Measurements from ENCODE around the gene PLCB4.
A peak's percentile ranks its signal among the peaks of the same experiment; 100 is the strongest.

Gene PLCB4

DNA sequence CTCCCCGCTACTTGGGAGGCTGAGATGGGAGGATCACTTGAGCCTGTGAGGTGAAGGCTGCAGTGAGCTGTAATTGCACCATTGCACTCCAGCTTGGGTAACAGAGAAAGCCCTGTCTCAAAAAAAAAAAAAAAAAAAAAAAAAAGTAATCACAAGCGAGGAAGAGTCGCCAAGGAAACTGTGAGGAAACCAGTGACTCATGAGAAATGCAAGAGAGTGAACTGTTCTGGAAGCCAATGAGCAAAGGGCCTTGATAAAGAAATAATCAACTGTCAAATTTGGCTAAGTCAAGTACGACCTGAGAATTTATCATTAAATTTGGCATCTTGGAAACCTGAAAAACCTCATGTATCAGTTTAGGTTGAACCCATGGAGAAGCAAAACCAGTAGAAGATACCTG is 429.4 kb downstream of the PLCB4 start:
- peak; percentile 61 for DNase-seq (ENCODE audit: low read depth)

DNA sequence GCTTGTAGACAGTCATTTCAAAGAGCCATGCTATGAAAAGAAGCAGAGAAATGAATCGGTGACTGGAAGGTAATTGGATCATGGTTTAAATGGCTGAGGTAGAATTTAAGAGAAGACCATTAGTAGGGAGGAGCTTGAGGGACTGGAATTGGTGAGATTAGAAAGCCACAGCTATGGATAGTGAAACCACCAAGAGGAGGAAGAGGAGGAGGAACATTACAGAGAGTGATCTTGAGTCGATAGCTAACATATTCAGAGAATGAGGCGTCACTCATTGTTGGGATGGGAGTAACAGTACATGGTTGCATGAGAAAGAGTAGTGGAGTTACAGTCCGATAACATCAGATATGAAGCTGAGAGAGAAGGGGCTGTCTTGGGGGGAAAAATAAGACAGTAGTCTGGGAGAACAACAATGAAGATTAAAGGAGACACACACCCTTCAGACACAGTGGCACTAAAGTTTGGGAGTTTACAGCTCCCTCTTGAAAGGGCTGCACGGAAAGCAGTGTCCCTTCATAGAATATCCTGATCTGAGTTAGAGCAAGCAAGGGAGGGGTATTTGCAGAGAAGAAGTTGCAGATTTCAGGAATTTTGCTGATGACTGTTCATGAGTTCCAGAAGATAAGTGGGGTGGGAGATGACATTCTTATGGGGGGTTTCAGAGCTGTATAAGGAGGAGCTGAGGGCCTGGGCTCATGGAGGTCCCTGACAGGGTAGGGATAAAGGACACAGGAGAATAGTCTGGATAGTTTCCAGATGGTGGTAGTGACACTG is 430.4 kb downstream of the PLCB4 start:
- DNase-seq (ENCODE audit: low read depth) = no peak

DNA sequence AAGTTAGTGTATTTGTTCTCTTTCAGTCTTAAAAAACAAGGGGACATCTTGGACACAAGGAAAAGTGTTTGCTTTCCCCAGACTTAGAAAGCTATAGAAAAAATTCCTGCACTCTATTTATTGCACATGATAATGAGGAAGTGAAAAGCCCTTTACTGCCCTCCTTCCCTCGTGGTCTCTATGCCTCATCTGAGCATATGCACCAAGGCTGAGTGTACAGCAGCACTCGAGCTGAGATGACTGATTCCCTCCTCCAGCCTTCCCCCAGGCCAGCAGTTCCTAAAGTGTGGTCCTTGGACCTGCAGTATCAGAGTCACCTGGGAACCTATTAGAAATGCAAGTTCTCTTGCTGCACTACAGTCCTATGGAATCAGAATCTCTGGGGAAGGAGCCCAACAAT is 431.2 kb downstream of the PLCB4 start:
- DNase-seq (ENCODE audit: low read depth) = no peak

DNA sequence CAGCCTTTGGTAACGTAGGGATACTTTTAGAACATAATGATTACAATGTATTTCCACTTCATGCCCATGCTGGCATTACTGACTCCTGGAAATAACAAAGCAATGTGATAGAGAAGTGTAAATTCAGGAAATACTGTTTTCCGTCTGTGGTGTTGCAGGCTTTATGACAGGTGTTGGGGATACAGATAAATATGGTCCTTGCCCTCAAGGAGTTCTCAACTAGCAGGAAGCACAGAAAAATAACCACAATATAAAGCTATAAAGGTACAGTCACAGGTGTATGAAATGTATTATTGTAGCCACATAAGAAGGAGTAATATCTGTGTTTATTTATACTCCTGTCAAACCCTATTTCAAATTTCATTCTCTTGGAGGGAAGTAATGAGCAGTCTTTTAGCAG is 432.6 kb downstream of the PLCB4 start:
- DNase-seq (ENCODE audit: low read depth) = no peak

DNA sequence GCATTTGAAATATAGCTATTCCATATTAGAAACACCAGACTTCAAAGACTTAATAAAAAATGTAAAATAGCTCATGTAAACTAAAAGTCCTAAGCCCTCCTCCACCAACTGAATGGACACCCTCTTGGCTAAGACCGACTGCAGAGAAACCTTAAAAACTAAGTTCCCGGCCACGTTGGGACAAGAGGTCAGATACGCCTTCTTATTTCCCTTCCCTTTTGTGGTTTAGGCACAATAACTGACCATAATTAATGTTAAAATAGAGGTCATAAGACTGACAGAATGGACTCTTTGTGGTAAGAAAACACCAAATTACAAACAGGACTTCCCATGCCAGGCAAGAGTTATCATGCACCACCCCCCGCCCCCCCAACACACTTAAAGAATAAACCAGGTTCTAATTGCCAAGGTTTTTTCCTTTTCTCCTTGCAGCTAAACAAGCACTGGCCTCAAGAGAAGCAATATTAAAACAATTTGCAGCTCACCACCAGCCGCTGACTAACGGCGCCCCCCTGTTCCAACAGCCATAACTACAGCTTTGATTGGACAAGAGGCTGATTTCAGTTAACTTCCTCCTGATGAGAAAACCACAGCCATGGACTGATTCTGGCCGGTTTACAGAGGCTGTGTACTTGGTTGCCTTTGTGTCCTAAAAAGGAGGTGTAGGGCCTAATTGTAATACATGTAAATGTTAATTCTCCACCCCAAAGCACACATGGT is 434.8 kb downstream of the PLCB4 start:
- DNase-seq (ENCODE audit: low read depth) = no peak

DNA sequence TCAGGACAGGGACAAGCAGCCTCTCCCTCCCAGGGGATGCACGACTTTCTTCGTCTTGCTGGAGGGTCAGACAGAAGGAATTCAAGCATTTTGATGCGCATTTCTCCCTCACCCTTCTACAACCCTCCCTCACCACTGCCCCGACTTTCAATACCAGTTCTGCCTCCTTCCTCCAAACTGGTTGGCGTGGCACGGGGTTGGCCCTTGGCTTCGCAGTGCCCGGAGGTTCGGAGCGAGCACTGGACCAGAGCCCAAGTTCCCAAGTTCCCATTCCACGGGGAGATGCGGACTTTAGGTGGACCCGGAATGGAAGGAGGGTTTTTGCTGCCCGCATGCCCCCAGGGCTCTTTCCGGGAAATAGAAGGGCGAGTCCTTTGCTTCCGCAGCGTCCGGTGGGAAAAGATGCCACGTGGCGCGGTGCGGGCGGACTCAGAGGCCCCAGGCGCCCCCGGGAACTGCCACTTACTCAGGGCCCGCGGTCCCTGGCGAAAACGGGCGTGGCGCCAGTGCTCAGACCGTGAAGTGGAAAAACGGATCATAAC is 437.5 kb downstream of the PLCB4 start:
- no peak for DNase-seq (ENCODE audit: low read depth)

DNA sequence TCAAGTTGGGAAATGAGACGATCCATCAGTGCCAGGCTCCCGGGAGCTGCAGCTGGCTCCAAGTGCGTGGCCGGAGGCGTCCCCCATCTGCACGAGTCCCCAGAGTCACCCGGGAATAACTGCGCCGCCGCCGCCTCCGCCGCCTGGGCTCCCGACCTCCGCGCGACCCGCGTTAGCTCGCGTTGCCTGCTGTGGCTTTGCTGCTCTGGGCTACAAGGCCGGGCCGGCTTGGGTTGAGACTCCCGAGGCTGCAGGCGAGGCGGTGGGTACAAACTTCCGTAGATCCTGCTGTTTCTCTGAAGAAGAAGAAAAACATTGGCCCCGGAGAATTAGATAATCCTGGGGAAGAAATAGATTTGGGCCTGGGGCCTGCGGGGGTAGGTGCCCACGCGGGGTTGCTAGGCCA is 438.1 kb downstream of the PLCB4 start:
- DNase-seq (ENCODE audit: low read depth) = no peak

DNA sequence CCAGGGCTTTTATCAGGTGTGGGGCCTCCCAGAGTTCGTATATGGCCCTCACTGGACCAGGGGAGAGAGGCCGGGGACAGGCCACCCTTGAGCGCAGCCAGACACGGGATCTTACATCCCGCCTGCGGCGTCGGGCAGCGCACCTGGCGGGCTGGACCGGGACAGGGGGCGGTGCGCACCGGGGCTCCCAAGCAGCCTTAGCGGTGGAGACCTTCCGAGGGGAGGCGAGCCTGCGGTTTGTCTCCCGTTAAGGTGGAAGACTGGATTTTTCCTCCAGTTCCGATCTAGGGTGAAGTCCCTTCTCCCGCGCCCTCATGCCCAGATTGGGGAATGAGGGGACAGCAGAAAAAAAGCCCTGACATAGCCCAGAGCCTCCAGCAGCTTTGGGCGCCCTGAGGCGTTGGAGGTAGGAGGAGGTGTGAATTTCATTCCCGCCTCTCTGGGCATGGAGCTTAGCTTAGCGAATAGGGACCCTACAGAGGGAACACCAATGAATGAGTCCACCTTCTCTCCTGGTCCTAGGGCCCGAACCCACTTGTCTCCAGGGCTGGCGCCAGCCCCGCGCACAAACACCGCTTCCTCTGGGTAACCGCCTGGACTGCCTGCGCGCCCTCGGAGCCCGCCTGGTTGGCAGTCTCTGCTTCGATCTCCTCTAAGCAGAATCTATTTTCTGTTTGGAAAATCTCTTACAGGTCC is 438.8 kb downstream of the PLCB4 start:
- DNase-seq (ENCODE audit: low read depth) = no peak

DNA sequence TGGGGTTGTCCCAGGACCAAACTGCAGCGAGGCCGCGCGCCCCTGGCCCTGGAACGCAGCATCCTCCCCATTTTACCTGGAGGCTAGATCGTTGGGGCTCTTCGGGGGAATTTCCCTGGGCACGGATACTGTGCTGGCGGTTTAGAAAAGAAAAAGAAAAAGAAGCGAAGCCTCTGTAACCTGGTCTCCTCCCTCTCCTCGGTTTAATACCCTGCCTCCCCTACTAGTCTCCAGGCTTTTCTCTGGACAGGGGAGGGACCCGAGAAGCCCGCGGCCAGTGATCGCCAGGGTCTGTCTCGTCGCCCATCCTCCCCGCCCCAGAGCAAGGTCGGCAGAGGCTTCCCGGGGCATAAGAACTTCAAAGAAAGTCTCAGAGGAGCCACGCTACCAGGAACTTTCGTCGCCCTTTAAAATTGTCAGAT is 439.4 kb downstream of the PLCB4 start:
- no peak for DNase-seq (ENCODE audit: low read depth)

DNA sequence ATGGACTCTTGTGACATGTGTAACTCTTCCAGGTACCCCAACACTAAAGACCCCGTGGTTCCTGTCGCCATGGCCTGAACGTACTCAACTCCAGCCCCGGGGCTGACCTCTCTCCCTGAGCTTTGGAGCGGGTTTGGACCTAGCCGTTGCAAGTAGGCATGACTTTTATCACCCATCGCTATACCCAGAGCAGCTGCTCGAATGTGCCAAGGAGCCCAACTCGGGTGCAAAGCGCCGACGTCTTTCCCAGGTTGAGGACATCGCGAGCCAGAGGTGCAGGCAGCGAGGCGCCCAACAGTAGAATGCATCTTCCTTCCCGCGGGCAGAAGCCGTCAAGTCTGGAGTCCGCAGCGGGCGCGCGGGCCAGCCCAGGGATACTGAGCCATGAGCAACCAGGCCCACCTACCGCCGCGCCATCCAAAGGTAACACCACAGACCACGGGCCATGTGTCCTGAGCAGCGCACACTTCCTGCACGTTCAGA is 439.9 kb downstream of the PLCB4 start:
- DNase-seq (ENCODE audit: low read depth) = no peak

DNA sequence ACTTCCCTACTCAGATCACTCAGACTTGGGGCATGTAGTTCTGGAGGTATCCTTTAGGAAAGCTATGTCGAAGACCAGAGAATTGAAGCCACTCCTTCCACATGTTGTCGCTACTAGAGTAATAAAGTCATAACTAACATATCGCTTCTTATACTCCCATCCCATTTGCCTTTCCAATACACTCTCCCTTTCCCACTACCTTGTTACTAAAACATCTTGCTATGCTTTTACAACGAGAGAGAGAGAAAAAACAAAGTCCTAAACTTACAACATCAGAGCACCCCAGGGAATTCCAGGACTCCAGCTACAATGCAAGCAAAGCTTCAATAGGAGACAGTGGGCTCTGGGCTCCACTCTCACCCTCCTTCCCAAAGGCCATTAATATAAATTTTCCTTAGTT is 440.4 kb downstream of the PLCB4 start:
- no peak for DNase-seq (ENCODE audit: low read depth)

DNA sequence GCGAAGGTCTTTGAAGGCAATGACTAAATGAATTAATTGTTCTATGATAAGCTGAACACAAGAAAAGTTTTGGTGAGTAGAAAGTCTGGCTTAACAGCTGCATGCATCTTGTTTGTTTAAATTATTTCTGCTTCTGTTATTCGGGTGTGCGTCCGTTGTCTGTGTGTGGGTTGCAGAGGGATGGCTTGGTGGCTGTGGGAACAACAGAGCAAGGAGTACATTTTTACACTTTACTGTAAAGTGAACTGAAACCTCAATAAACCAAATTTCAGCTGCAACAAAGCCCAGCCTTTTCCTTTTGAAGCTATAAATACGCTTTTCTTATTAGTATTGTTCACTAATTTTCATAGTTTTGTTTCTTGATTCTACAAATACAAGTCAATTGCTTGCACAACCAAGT is 442.0 kb downstream of the PLCB4 start:
- no peak for DNase-seq (ENCODE audit: low read depth)

DNA sequence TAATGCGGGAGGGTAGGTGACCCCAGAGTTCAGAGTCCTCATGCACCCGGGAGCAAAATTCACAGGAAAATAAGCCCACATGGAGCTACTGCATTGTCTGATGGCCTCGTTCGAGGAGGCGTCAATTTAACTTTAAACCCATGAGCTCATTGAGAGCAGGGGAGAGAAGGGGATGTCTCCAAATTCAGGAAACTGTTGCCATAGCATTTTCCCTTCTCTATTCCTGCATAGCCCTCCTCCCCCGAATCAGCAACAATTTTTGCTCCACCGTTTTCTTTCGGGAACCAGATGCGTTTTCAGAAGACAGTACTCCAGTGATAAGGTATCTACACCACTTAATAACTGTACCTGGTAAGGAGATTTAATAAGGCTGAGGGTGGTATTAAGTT is 445.2 kb downstream of the PLCB4 start:
- DNase-seq (ENCODE audit: low read depth) = no peak

DNA sequence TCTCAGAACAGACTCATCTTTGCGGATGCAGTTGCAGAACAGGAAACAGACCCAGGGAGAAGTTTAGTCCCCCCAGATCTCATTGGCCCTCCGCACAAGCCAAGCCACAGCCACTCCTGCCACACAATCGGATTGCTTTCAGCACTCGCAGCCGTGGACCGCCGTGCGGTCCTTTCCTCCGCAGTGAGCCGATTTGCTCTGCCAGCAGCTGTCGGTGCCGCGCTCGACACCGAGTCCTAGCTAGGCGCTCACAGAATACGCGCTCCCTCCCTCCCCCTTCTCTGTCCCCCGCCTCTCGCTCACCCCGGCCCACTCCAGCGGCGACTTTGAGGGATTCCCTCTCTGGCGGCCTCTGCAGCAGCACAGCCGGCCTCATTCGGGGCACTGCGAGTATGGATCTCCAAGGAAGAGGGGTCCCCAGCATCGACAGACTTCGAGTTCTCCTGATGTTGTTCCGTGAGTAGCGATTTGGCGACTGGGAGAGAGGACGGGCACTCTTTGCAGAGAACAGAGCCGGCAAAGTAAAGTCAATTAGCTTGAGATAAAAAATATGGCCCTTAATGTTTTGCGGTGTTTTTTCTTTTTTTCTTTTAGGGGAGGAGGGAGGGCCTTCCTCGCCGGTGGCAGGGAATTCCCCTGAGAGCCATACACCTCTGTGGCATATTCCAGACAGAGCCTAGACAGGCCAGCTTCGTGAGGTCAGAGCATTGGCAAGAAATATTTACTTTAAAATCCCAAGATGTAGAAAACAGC is 445.8 kb downstream of the PLCB4 start, which contains the start of gene LAMP5:
Gene LAMP5 (plus strand): TSS at position 130 of the 753 bp plus-strand sequence. CDS start 263 bp downstream, at position 393.
- DNase-seq (ENCODE audit: low read depth) = no peak

DNA sequence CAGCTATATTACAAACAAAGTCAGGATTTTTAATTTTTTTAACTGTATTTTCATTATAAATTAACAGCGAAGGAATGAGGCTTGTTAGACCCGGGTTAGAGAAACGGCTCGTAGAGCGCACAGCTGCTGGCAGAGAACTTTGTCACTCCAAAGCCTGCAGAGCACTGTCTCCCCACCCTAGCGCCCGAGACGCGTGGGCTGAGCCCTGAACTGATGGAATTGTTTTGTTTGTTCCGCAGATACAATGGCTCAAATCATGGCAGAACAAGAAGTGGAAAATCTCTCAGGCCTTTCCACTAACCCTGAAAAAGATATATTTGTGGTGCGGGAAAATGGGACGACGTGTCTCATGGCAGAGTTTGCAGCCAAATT is 446.3 kb downstream of the PLCB4 start:
- DNase-seq (ENCODE audit: low read depth) = no peak

DNA sequence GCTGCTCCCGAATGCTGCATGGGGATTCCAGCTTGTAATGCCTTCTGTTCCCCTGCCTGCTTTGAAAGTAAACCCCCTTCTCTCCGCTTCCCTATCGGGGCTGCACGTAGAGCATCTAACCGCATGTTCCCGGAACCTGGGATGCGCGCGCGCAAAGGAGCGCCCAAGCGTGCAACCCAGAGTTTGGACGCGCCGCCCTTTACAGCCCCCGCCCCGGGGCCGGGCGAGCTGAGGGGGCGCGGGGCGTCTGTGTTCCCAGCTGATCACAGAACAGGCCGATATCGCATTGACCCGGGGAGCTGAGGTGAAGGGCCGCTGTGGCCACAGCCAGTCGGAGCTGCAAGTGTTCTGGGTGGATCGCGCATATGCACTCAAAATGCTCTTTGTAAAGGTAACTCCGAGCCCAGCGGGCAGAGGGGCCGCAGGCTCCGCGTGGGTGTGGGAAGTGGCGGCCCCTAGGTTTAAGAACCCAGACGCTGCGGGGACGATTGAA is 446.9 kb downstream of the PLCB4 start:
- DNase-seq (ENCODE audit: low read depth) = no peak

DNA sequence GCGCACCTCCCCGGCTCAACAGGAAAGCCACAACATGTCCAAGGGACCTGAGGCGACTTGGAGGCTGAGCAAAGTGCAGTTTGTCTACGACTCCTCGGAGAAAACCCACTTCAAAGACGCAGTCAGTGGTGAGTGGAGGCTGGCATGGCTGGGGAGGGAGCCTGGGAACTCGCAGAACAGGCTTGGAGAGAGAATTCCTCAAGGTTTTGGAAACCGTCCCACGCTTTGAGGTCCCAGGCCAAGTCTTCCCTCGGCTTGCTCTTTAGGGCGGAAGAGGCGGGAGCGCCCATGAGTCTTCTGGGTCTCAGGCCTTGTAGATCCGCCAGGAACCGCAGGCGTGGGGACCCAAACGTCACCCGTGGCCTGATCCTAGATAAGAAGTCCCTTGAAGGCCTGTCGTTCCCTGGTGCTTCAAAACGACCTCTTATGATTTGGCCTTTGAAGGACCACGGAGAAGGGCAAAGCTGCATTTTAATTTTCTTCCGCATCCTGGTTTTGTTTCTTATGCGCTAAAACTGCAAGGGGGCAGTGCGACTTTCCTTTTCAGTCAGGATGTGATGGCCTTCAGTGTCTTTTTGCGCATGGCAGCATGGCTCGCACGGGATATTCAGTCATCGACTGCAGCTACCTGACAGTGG is 447.5 kb downstream of the PLCB4 start:
- no peak for DNase-seq (ENCODE audit: low read depth)

DNA sequence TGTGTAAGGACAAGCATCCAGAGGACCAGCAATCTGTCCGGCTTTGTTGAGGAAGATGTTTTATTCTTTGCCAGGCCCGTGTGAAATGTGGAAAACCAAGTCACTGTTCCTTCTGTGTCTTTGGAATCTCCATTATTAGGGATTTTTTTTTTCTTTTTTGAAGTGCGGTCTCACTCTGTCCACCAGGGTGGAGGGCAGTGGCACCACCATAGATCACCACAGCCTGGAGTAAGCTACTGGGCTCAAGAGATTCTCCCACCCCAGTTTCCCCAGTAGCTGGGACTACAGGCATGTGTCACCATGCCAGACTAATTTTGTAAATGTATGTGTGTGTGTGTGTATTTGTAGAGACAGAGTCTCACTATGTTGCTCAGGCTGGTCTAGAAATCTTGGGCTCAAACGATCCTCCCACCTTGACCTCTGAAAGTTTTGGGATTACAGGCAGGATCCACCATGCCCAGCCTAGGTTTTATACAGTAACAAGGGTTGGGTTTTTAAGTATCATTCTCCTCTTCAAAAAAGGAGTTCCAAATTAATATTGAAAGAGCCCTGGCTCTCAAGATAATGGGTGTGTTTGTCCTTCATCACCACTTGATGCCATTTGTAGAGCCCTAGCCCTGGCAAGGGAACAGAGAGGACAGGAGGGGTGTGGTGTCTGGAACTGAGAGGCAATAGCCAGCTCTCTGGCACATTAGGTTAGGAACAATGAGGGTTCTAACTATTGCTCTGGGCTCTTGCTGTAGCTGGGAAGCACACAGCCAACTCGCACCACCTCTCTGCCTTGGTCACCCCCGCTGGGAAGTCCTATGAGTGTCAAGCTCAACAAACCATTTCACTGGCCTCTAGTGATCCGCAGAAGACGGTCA is 448.6 kb downstream of the PLCB4 start:
- DNase-seq (ENCODE audit: low read depth) = no peak

DNA sequence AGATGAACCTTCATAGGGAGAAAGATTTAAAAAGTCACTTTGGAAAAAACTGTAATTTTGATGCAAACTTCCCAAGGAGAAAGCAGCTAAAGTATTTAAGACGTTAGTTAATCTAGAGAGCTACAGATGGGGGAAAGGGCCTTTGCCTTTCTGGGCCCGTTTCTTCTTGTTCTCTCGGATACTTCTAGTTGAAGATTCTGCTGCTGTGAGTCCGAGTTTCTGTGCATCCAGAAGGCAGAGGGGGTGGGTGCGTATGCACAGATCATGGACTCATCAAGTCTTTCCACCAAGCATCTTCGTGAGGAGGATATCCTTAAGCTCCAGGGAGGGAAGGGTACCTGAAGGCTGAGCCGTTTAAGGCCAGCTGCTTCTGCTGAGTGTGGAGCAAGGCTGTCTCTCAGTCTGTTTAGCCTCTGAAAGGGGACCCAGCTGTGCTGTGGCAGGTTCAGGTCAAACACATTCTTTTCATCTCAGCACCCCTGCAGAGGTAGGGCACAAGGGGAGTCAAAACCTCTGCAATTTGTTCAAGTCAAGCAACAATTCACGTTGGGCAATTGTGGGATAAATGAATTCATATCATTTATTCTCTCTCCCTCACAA is 449.8 kb downstream of the PLCB4 start:
- DNase-seq (ENCODE audit: low read depth) = no peak

DNA sequence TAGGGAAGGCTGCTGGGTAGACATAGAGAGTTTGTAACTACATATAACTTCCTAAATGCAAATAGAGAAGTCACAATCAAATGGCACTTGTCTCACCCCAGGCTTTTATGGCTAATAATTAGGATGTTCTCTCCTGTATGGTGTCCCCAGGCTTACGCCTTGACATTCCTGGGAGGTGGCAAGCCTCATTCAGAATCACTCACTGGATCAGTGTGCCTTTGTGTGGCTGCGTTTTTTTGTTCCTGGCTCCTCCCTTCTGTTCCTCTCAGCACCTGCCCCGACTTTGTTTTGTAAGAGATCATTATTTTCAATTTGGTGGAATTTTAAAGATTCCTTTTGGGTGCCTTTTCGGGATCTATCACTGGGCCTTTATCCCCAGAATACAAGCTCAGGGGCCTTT is 451.2 kb downstream of the PLCB4 start:
- no peak for DNase-seq (ENCODE audit: low read depth)

Measured in HS-27A (cell line).